Hepatocyte (in vitro differentiated cells): Measurements from ENCODE around the gene OAF. TPM values are rescaled to one million over a fixed set of nuclear protein-coding genes. Genes with fewer than 3 reads are reported as not detected.

Experiments
- DNase-seq: peaks from one replicate; pipeline ENCODE4 v3.0.0-alpha.2; 2016; ENCODE audit warnings: low spot score
- H2AFZ ChIP-seq: fragments of 200-600 bp; sonication (generic); 2 replicates; pipeline ENCODE4 v1.6.0; 2016; ENCODE audit warnings: antibody characterized with exemption, mild to moderate bottlenecking
- H3K27ac ChIP-seq: fragments of 200-600 bp; sonication (generic); 2 replicates; pipeline ENCODE4 v1.5.1; 2016; ENCODE audit warnings: mild to moderate bottlenecking
- H3K27me3 ChIP-seq: fragments of 200-600 bp; sonication (generic); 2 replicates; pipeline ENCODE4 v1.6.1; 2016
- H3K36me3 ChIP-seq: fragments of 200-600 bp; sonication (generic); replicated peaks from 2 replicates; pipeline ENCODE4 v1.5.1; 2016; ENCODE audit warnings: low read depth; ENCODE audit not compliant: insufficient read depth
- H3K4me1 ChIP-seq: fragments of 200-600 bp; sonication (generic); 2 replicates; pipeline ENCODE4 v1.5.1; 2016; ENCODE audit warnings: mild to moderate bottlenecking, moderate library complexity; ENCODE audit not compliant: insufficient read depth
- H3K4me2 ChIP-seq: fragments of 200-600 bp; sonication (generic); 2 replicates; pipeline ENCODE4 v1.6.0; 2016
- H3K4me3 ChIP-seq: fragments of 200-600 bp; sonication (generic); 2 replicates; pipeline ENCODE4 v1.5.1; 2016; ENCODE audit warnings: mild to moderate bottlenecking
- H3K79me2 ChIP-seq: fragments of 200-600 bp; sonication (generic); 2 replicates; pipeline ENCODE4 v1.6.0; 2017; ENCODE audit warnings: mild to moderate bottlenecking
- H3K9me2 ChIP-seq: fragments of 200-600 bp; sonication (generic); replicated peaks from 2 replicates; pipeline ENCODE4 v1.6.0; 2017; ENCODE audit warnings: mild to moderate bottlenecking; ENCODE audit not compliant: insufficient read depth
- H3K9me3 ChIP-seq: fragments of 200-600 bp; sonication (generic); 2 replicates; pipeline ENCODE4 v1.5.1; 2016; ENCODE audit warnings: low read depth, mild to moderate bottlenecking
- H4K20me1 ChIP-seq: fragments of 200-600 bp; sonication (generic); 2 replicates; pipeline ENCODE4 v1.6.0; 2016; ENCODE audit warnings: mild to moderate bottlenecking; ENCODE audit not compliant: insufficient read depth, poor library complexity, severe bottlenecking
- CTCF ChIP-seq: fragments of 200-600 bp; sonication (generic); IDR thresholded peaks from 2 replicates; pipeline ENCODE4 v1.5.1; 2016; ENCODE audit warnings: antibody characterized with exemption, mild to moderate bottlenecking; ENCODE audit not compliant: poor library complexity
- EZH2 ChIP-seq: fragments of 200-600 bp; sonication (generic); IDR thresholded peaks from 2 replicates; pipeline ENCODE4 v1.6.1; 2016; ENCODE audit warnings: antibody characterized with exemption, mild to moderate bottlenecking, borderline replicate concordance
- EZH2phosphoT487 ChIP-seq: fragments of 200-600 bp; sonication (generic); IDR thresholded peaks from one replicate; pipeline ENCODE4 v1.6.1; 2018; ENCODE audit warnings: antibody characterized with exemption, mild to moderate bottlenecking, low read depth, moderate library complexity; ENCODE audit not compliant: unreplicated experiment, severe bottlenecking
- WGBS: methylation state at CpG from one replicate; pipeline ENCODE4 v1.1.6; 2016; ENCODE audit warnings: low lambda C conversion rate; ENCODE audit errors: missing lambda C conversion rate; 5-methylcytosine and 5-hydroxymethylcytosine counted together
- polyA plus RNA-seq: library from polyadenylated mRNA; unstranded; fragments of >200 nt; fragmentation: Nextera tagmentation; extraction: Ambion mirVana; gene quantifications from 2 replicates; pipeline ENCODE4 v1.2.1, GENCODE V29; 2016
- total RNA-seq: library from RNA; depleted of rRNA; stranded (reverse); fragments of >200 nt; gene quantifications from 2 replicates; pipeline ENCODE4 v1.2.3, GENCODE V29; 2014

OAF gene
- total and polyA plus RNA-seq, 2 experiments from 2014 or later, result 63.9 to 102 TPM

DNA sequence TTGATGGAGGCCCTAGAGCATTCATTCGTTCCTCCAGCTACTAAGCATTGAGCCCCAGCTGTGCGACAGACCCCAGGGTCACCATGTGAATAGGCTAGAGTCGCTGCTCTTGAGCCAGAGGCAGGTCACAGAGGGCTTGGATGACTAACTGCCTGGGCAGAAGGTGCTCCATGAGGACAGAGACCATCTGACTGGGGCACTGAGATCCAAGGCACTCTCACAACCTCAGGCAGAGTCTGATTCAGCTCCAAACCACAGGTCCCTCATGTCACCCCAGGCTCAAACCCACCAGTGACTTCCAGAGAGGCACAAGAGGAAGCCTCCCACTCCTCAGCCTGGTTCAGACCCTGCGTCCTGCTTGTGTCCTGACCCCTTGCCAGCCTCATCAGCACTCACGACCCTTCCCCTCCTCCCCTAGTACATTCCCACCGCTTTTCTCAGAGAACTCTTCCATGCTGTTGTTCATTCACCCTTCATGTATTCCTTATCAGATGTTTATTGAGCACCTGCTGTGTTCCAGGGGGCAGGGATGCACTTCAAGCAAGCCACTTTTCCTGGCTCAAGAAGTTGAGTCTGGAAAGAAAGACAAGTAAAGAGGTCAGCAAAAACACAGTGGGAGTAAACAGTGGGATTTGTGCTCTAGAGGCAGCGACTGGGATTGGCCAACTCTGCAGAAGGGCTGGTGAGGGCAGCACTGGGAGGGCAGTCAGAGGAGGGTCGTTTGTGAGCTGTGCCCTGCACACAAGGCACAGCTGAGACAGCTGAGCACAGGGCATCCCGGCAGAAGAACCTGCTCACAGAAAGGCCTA lies 9.3 kb downstream of the OAF start:
- H4K20me1 ChIP-seq, result peaks cover 13% of the 10 kb centered on the region
- no peaks in the 10 kb centered on the region for H3K9me2 ChIP-seq
- H3K4me2 ChIP-seq, result no peak overlapping the region
- no peak overlapping the region for H2AFZ ChIP-seq
- TF ChIP-seq EZH2phosphoT487, result no peak
- TF ChIP-seq EZH2, result no peak
- TF ChIP-seq CTCF, result no peak
- DNase-seq, result no peak
- no peaks in the 10 kb centered on the region for H3K27me3 ChIP-seq
- no peaks in the 10 kb centered on the region for H3K36me3 ChIP-seq
- peaks cover 51% of the 10 kb centered on the region for H3K4me1 ChIP-seq
- 76% methylated on average over 9 of the region's 9 CpGs for WGBS
- peak overlapping the region; percentile 16 for H3K27ac ChIP-seq
- H3K9me3 ChIP-seq, result no peaks in the 10 kb centered on the region
- H3K4me3 ChIP-seq, result no peak overlapping the region
- peaks cover 36% of the 10 kb centered on the region for H3K79me2 ChIP-seq

- Histone ChIP-seq H2AFZ (no peak overlapping the region), H3K4me2 (no peak overlapping the region), H3K9me3 (no peaks in the 10 kb centered on the region), H3K79me2 (peaks cover 31% of the 10 kb centered on the region), H3K27me3 (no peaks in the 10 kb centered on the region), H3K9me2 (no peaks in the 10 kb centered on the region), H3K36me3 (no peaks in the 10 kb centered on the region), H3K27ac (peak overlapping the region; percentile 16), H3K4me3 (no peak overlapping the region), H4K20me1 (peaks cover 13% of the 10 kb centered on the region), H3K4me1 (peaks cover 57% of the 10 kb centered on the region)
- DNase-seq, result no peak
- TF ChIP-seq EZH2phosphoT487 (no peak), EZH2 (no peak), CTCF (no peak)
- whole genome bisulfite sequencing, result 94% methylated on average over 4 of the region's 4 CpGs
These were observed 9.9 kb downstream of the OAF start for GRCh38 chr11:120220747-120221037.

DNA sequence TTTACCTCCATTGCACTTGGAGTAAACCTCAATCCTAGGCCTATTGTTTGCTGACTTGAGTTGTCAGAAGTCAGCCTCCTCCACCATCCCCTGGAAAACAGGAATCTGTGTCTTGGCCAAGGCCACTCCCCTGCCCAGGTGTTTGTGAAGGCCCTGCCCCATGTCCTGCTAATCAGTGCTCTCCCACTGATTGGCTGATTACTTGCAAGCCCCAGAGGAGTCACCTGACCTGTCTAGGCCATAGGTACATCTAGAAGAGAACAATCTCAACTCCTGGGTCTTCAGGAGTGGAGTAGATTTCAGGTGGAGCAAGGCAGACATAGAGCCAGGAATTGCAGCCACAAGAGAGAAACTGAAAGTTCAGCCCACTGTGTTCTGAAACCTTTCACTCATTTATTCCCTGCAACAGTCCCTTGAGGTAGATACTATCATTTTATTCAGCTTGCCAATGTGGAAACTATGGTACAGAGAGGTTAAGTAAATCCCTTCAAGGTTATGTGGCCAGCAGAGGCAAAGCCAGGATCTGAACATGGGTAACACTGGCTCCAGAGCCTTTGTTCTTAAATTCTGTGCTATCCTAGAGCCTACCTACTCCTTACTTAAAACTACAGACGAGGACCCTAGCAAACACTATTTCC lies 10.4 kb downstream of the OAF start:
- H3K27ac ChIP-seq, result peak overlapping the region; percentile 62
- H4K20me1 ChIP-seq, result peaks cover 13% of the 10 kb centered on the region
- H3K27me3 ChIP-seq, result no peaks in the 10 kb centered on the region
- H3K36me3 ChIP-seq, result no peaks in the 10 kb centered on the region
- DNase-seq, result peak; percentile 77
- no peaks in the 10 kb centered on the region for H3K9me2 ChIP-seq
- H3K4me1 ChIP-seq, result peaks cover 58% of the 10 kb centered on the region
- 96% methylated on average over 1 of the region's 1 CpG for WGBS
- no peaks in the 10 kb centered on the region for H3K9me3 ChIP-seq
- H3K4me3 ChIP-seq, result no peak overlapping the region
- no peak overlapping the region for H3K4me2 ChIP-seq
- H3K79me2 ChIP-seq, result peaks cover 25% of the 10 kb centered on the region
- no peak overlapping the region for H2AFZ ChIP-seq
- no peak for TF ChIP-seq EZH2phosphoT487
- TF ChIP-seq CTCF, result no peak
- TF ChIP-seq EZH2, result no peak
